ENCODE measurements around the gene ACTL10.

Gene ACTL10

DNA sequence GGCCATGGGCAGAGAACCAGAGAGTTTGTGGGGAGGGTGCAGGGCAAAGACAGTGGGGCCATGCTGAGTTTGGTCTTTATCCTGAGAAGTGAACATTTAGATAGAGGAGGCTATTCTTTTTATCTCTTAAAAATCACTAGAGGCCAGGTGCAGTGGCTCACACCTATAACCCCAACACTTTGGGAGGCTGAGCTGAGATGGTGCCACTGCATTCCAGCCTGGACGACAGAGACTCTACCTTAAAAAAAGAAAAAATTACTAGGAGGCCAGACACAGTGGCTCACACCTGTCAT, 44.6 kb downstream of the ACTL10 start:
- H3K4me3 Mint-ChIP-seq: no peak overlapping the region
- H3K27me3 Mint-ChIP-seq: no peaks in the 10 kb centered on the region
- intact Hi-C loops (cut with micrococcal nuclease): no loop called here
- peaks cover 73% of the 10 kb centered on the region for H3K36me3 Mint-ChIP-seq (ENCODE audit: low read depth)
- no peak overlapping the region for H3K27ac Mint-ChIP-seq
- H3K4me1 Mint-ChIP-seq (ENCODE audit: low read depth): peaks cover 25% of the 10 kb centered on the region
- no peaks in the 10 kb centered on the region for H3K9me3 Mint-ChIP-seq

DNA sequence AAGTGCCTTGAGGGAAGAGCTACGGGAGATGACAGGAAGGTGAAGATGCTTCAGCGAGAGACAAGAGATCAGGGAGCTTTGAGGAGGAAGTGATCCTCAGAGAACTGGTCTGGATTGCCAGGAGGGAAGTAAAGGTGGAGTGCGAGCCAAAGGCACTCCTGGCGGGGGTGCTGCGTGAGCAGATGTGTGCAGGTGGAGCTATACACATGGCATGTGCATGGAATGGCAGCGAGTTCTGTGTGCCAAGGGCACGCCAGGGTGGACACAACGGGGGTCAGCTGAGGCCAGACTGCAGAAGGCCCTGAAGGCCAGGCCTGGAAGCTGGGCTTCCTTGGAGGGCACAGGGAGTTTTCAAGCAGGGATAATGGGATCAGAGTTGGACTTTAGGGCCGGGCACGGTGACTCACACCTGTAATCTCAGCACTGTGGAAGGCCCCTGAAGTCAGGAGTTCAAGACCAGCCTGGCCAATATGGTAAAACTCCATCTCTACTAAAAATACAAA, 47.2 kb downstream of the ACTL10 start:
- Mint-ChIP-seq H3K27me3 (no peaks in the 10 kb centered on the region), H3K4me1 (ENCODE audit: low read depth) (peaks cover 35% of the 10 kb centered on the region), H3K36me3 (ENCODE audit: low read depth) (peaks cover 63% of the 10 kb centered on the region), H3K4me3 (no peak overlapping the region), H3K9me3 (no peaks in the 10 kb centered on the region), H3K27ac (no peak overlapping the region)
- intact Hi-C loops (cut with micrococcal nuclease): no loop called here

DNA sequence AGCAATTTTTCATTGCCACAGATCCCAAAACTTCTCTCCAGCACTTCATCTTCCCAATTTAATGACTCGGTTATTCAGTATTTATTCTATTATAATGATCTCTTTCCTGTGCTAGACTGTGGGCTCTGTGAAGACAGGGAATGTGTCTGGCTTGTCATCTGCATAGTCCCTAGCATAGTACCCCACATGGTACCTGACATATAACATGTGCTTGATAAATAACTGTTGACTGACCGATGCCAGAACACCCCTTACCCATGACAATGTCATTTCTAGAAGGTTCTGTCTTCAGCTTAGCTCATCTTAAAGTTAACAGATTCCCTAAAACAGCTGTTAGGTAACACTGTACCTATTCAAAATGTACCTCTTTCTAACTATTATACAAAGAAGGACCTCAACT, 49.8 kb downstream of the ACTL10 start:
- H3K27ac Mint-ChIP-seq: no peak overlapping the region
- peaks cover 31% of the 10 kb centered on the region for H3K4me1 Mint-ChIP-seq (ENCODE audit: low read depth)
- H3K4me3 Mint-ChIP-seq: no peak overlapping the region
- H3K36me3 Mint-ChIP-seq (ENCODE audit: low read depth): peaks cover 55% of the 10 kb centered on the region
- no peaks in the 10 kb centered on the region for H3K27me3 Mint-ChIP-seq
- no peaks in the 10 kb centered on the region for H3K9me3 Mint-ChIP-seq
- intact Hi-C loops (cut with micrococcal nuclease): no loop called here
